Measurements from ENCODE around the gene ERAS.
A peak's percentile ranks its signal among the peaks of the same experiment; 100 is the strongest.
"Not testable (repeated sequence)": the region's sequence is repeated elsewhere in the genome, so short reads cannot be mapped to it uniquely, and the experiment has no call there.

Gene ERAS

GRCh38 chrX:48833542-48834138 lies 7.3 kb downstream of the ERAS start:
- no peak for DNase-seq

GRCh38 chrX:48834383-48834709 lies 8.0 kb downstream of the ERAS start:
- DNase-seq: no peak

DNA sequence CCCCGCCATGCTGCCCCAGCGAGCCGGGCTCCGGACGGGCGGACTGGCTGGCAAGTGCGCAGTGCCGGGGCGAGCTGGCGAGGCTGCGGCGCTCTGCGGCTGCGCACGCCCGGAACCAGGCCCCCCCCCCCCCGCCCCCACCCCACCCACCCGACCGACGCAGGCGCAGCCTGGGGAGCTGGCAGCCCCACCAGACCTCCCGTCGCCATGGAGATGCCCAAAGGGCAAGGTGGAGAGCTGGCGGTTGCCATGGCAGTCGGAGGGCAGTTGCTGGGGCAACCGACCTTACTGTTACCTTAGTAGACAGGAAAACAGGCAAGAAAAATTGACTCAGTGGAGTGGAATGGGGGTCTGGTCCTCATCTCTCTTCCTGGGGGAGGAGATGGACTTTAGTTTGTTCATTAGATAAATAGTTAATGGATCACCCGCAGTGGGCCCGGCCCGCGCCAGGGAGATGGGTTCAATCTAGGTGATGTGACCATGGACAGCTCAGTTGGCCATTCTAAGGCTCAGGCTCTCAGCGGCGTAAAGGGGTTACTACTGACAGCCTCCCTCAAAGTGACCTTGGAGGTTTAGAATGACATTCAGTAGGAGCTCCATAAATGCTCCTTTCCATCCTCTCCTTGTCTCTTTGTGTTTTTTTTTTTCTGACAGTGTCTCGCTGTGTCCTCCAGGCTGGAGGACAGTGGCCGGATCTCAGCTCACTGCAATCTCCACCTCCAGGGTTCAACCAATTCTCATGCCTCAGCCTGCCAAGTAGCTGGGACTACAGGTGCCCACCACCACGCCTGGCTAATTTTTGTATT lies 9.4 kb downstream of the ERAS start, which contains the start of gene PCSK1N:
Gene PCSK1N (minus strand): TSS at position 87 of the 806 bp plus-strand sequence. CDS start 78 bp downstream, at position 9.
- DNase-seq: peak in 1 of 4 experiments; percentile 16

- no peak for DNase-seq
Measured at GRCh38 chrX:48839686-48840085, 13.4 kb downstream of the ERAS start.

GRCh38 chrX:48848847-48849246 lies 22.5 kb downstream of the ERAS start:
- no peak for DNase-seq

DNA sequence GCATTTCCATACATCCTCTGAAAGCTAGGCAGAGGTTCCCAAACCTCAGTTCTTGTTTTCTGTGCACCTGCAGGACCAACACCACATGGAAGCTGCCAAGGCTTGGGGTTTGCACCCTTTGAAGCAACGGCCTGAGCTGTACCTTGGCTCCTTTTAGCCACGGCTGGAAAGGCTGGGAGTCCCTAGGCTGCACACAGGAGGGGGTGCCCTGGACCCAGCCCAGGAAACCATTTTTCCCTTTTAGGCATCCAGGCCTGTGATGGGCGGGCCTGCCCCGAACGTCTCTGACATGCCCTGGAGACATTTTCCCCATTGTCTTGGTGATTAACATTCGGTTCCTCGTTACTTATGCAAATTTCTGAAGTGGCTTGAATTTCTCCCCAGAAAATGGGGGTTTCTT lies 26.5 kb downstream of the ERAS start:
- no peak for DNase-seq

DNA sequence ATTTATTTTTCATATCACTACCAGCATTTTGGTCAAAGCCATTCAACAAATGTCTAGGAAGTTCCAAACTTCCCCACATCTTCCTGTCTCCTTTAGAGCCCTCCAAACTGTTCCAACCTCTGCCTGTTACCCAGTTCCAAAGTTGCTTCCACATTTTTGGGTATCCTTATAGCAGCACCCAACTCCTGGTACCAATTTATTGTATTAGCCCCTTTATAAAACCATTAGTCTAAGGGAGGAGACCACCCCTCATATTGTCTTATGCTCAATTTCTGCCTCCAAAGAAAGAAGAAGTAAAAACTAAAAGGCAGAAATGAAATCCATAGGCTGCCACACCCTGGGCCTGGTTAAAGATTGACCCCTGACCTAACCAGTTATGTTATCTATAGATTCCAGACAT lies 27.2 kb downstream of the ERAS start:
- DNase-seq: not testable (repeated sequence)

GRCh38 chrX:48854121-48854804 lies 27.9 kb downstream of the ERAS start:
- not testable (repeated sequence) for DNase-seq

- no peak for DNase-seq
Measured at GRCh38 chrX:48854898-48855297, 28.6 kb downstream of the ERAS start.

DNA sequence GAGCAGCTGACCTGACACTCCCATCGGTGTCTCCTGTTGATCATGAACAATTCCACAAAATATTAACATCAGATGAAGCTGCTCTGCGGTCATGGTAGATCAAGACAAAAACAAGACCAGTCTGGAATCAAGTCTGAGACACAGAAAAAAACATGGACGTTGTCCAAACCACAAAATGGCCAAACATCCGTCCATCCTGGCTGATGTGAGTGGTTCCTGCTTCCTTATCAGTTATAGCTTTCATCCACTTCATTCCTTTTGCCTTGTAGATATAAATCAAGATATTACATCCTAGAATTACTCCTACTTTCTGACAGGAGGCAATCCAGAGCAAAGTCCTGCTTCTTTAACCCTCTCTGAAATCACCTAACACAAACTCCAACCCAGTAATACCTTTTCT lies 37.9 kb downstream of the ERAS start:
- DNase-seq: no peak

DNA sequence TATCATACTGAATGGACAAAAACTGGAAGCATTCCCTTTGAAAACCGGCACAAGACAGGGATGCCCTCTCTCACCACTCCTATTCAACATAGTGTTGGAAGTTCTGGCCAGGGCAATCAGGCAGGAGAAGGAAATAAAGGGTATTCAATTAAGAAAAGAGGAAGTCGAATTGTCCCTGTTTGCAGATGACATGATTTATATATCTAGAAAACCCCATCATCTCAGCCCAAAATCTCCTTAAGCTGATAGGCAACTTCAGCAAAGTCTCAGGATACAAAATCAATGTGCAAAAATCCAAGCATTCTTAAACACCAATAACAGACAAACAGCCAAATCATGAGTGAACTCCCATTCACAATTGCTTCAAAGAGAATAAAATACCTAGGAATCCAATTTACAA lies 45.7 kb downstream of the ERAS start:
- not testable (repeated sequence) for DNase-seq

DNA sequence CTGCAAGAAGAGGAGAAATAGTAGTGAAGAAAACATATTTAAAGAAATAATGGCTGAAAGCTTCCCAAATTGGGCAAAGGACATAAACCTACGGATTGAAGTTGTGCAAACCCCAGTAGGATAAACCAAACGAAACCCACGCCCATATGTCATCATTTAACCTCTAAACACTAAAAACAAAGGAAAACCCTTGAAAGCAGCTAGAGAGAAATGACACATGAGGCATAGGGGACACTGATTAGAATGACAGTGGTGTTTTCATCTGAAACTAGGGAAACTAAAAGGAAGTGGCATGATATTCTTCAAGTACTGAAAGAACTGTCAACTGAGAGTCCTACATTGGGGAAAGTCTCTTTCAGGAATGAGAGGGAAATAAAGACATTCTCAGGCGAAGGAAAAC lies 50.6 kb downstream of the ERAS start:
- DNase-seq: not testable (repeated sequence)

Measured in activated naive CD4-positive, alpha-beta T cell (primary cell).